ENCODE results near the gene DIP2C.
"Not testable (repeated sequence)": the region's sequence is repeated elsewhere in the genome, so short reads cannot be mapped to it uniquely, and the experiment has no call there.

Gene DIP2C

GRCh38 chr10:488081-488932 is 201.2 kb downstream of the DIP2C start:
- no peak for FAIRE-seq

- no peak for FAIRE-seq
These were observed 202.7 kb downstream of the DIP2C start for GRCh38 chr10:486666-487322.

- no peak for FAIRE-seq
These were observed 203.3 kb downstream of the DIP2C start for GRCh38 chr10:486206-486605.

GRCh38 chr10:485776-486175 is 203.7 kb downstream of the DIP2C start:
- no peak for FAIRE-seq

GRCh38 chr10:484925-485661 is 204.4 kb downstream of the DIP2C start:
- no peak for FAIRE-seq

GRCh38 chr10:484441-484924 is 205.0 kb downstream of the DIP2C start:
- FAIRE-seq, result no peak

- no peak for FAIRE-seq
These were observed 206.2 kb downstream of the DIP2C start for GRCh38 chr10:483261-483660.

- FAIRE-seq, result no peak
These were observed 206.6 kb downstream of the DIP2C start for GRCh38 chr10:482848-483247.

- FAIRE-seq, result no peak
These were observed 207.4 kb downstream of the DIP2C start for GRCh38 chr10:482051-482501.

- FAIRE-seq, result no peak
These were observed 207.8 kb downstream of the DIP2C start for GRCh38 chr10:481628-482027.

GRCh38 chr10:480928-481552 is 208.4 kb downstream of the DIP2C start:
- FAIRE-seq, result no peak

GRCh38 chr10:480498-480927 is 209.0 kb downstream of the DIP2C start:
- FAIRE-seq, result no peak

GRCh38 chr10:479706-480497 is 209.6 kb downstream of the DIP2C start:
- FAIRE-seq, result not testable (repeated sequence)

GRCh38 chr10:478471-479245 is 210.8 kb downstream of the DIP2C start:
- FAIRE-seq, result no peak

GRCh38 chr10:477620-478019 is 211.8 kb downstream of the DIP2C start:
- FAIRE-seq, result no peak

- FAIRE-seq, result no peak
These were observed 213.1 kb downstream of the DIP2C start for GRCh38 chr10:476455-476780.

GRCh38 chr10:475709-476454 is 213.6 kb downstream of the DIP2C start:
- FAIRE-seq, result no peak

GRCh38 chr10:474946-475345 is 214.5 kb downstream of the DIP2C start:
- FAIRE-seq, result no peak

GRCh38 chr10:474406-474805 is 215.1 kb downstream of the DIP2C start:
- no peak for FAIRE-seq

GRCh38 chr10:472241-472910 is 217.1 kb downstream of the DIP2C start:
- no peak for FAIRE-seq
